Esophagus muscularis mucosa (tissue), 4 donors: ENCODE data around the gene ZMAT2. TPM values are rescaled to one million over a fixed set of nuclear protein-coding genes. Genes with fewer than 3 reads are reported as not detected.
A peak's percentile ranks its signal among the peaks of the same experiment; 100 is the strongest.
"Not testable (repeated sequence)": the region's sequence is repeated elsewhere in the genome, so short reads cannot be mapped to it uniquely, and the experiment has no call there.

ENCODE experiments used
- DNase-seq: peaks from one replicate; pipeline ENCODE4 v3.0.0-alpha.2; 2017; ENCODE audit errors: extremely low spot score
- H3K27ac ChIP-seq, 4 donors: fragments of 200-600 bp; sonication (generic); replicated peaks in 1 of 4; 1 replicate in 3 of 4; 2 replicates in 1 of 4; pipeline ENCODE4 v1.5.1; 2016 to 2019; ENCODE audit warnings: mild to moderate bottlenecking in 1 of 4
- H3K27me3 ChIP-seq, 4 donors: fragments of 200-600 bp; sonication (generic); one replicate each; pipeline versions ENCODE4 v1.5.1 to v1.6.0; 2016 to 2019
- H3K36me3 ChIP-seq, 4 donors: fragments of 200-600 bp; sonication (generic); one replicate each; pipeline ENCODE4 v1.5.1; 2016 to 2019
- H3K4me1 ChIP-seq, 4 donors: fragments of 200-600 bp; sonication (generic); one replicate each; pipeline ENCODE4 v1.5.1; 2016 to 2019
- H3K4me3 ChIP-seq, 4 donors: fragments of 200-600 bp; sonication (generic); 1 replicate in 2 of 4; 2 replicates in 2 of 4; pipeline ENCODE4 v1.5.1; 2016 to 2019; ENCODE audit warnings: mild to moderate bottlenecking in 4 of 4, moderate library complexity in 1 of 4
- H3K9me3 ChIP-seq, 4 donors: fragments of 200-600 bp; sonication (generic); 1 replicate in 3 of 4; 2 replicates in 1 of 4; pipeline ENCODE4 v1.5.1; 2016 to 2019
- CTCF ChIP-seq, 3 experiments: fragments of 200-600 bp in 2 of 3; fragments of 450-650 bp in 1 of 3; sonication (generic) in 2 of 3; IDR thresholded peaks; one replicate each; pipeline ENCODE4 v1.5.1; 2017 to 2019; ENCODE audit warnings: antibody characterized with exemption in 3 of 3, mild to moderate bottlenecking in 2 of 3, moderate library complexity in 1 of 3
- EP300 ChIP-seq: sonication (generic); formaldehyde crosslinking; IDR thresholded peaks from one replicate; pipeline ENCODE4 v1.6.1; 2017; ENCODE audit warnings: antibody characterized with exemption
- POLR2A ChIP-seq: fragments of 450-650 bp; IDR thresholded peaks from one replicate; pipeline ENCODE4 v1.6.1; 2017; ENCODE audit warnings: antibody characterized with exemption, moderate library complexity, mild to moderate bottlenecking, low read depth
- POLR2AphosphoS5 ChIP-seq, 2 donors: sonication (generic); formaldehyde crosslinking; IDR thresholded peaks; one replicate each; pipeline ENCODE4 v1.6.1; 2017; ENCODE audit warnings: antibody characterized with exemption in 2 of 2
- WGBS: methylation state at CpG from one replicate; pipeline ENCODE4 v1.1.5; 2018; 5-methylcytosine and 5-hydroxymethylcytosine counted together
- intact Hi-C: fragments of 100-400 bp; cut with DNase I; formaldehyde crosslinking; loops from one replicate; pipeline ENCODE4 v1.15.1; 2023
- total RNA-seq, 4 donors: library from RNA; depleted of rRNA; stranded (reverse); fragments of >200 nt; gene quantifications; one replicate each; pipeline versions ENCODE4 v1.1.0 to v1.2.1, GENCODE V29; 2016

ZMAT2 gene
- total RNA-seq, 4 donors from 2014 or later, result 30.8 to 45.1 (median 38.0) TPM

GRCh38 chr5:140696891-140697492 lies 3.3 kb upstream of the ZMAT2 start:
- Histone ChIP-seq H3K9me3 (no peaks in the 10 kb centered on the region), H3K4me3 (no peak overlapping the region), H3K27ac (no peak overlapping the region), H3K36me3 (peaks cover 50 to 75% (median 69%) of the 10 kb centered on the region in 4 donors), H3K27me3 (no peaks in the 10 kb centered on the region), H3K4me1 (peaks cover 23 to 48% (median 39%) of the 10 kb centered on the region in 4 donors)
- DNase-seq, result no peak
- intact Hi-C loops, result loop anchor here (5.0 kb wide), 1 partner anchor 35 kb away; the partner anchor contains the start of gene WDR55
- TF ChIP-seq CTCF (IDR thresholded peaks at IDR 0.05), result no peak
- no peak for TF ChIP-seq POLR2A
- no peak for TF ChIP-seq EP300
- no peak for TF ChIP-seq POLR2AphosphoS5 (IDR thresholded peaks at IDR 0.05)
- 100% methylated on average over 3 of the region's 4 CpGs for WGBS

DNA sequence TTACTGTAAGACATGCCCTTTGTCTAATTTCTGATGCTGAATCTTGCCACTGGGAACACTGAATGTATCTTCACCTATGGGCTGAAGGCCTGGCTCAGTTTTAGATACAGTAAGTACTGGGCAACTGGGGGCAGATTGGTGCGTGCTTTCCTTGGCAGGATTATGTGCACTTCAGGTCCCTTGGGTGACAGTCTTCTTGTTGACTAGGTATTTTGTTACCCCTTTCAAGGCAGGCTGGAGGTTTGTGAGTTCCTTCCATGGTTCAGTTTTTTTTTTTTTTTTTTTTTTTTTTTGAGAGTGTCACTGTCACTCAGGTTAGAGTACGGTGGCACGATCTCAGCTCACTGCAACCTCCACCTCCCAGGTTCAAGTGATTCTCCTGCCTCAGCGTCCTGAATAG lies 7.6 kb downstream of the ZMAT2 start:
- Histone ChIP-seq H3K27me3 (no peaks in the 10 kb centered on the region), H3K36me3 (peaks cover 39 to 48% (median 44%) of the 10 kb centered on the region in 4 donors), H3K4me3 (no peak overlapping the region), H3K4me1 (peaks cover 5 to 16% (median 6%) of the 10 kb centered on the region in 4 donors), H3K9me3 (no peaks in the 10 kb centered on the region), H3K27ac (no peak overlapping the region)
- intact Hi-C loops, result no loop called here
- no peak for DNase-seq
- WGBS, result 94% methylated on average over 4 of the region's 4 CpGs
- TF ChIP-seq CTCF (IDR thresholded peaks at IDR 0.05), result no peak
- no peak for TF ChIP-seq POLR2A
- TF ChIP-seq EP300, result no peak
- no peak for TF ChIP-seq POLR2AphosphoS5 (IDR thresholded peaks at IDR 0.05)

- DNase-seq, H3K27me3 ChIP-seq, H3K27ac ChIP-seq, H3K9me3 ChIP-seq, H3K4me3 ChIP-seq, intact Hi-C loops: not testable (repeated sequence)
- Histone ChIP-seq H3K4me1 (peaks cover 5 to 16% (median 6%) of the 10 kb centered on the region in 4 donors), H3K36me3 (peaks cover 29 to 38% (median 34%) of the 10 kb centered on the region in 4 donors)
- 92% methylated on average over 9 of the region's 9 CpGs for WGBS
These were observed 8.5 kb downstream of the ZMAT2 start for GRCh38 chr5:140708787-140709186.

DNA sequence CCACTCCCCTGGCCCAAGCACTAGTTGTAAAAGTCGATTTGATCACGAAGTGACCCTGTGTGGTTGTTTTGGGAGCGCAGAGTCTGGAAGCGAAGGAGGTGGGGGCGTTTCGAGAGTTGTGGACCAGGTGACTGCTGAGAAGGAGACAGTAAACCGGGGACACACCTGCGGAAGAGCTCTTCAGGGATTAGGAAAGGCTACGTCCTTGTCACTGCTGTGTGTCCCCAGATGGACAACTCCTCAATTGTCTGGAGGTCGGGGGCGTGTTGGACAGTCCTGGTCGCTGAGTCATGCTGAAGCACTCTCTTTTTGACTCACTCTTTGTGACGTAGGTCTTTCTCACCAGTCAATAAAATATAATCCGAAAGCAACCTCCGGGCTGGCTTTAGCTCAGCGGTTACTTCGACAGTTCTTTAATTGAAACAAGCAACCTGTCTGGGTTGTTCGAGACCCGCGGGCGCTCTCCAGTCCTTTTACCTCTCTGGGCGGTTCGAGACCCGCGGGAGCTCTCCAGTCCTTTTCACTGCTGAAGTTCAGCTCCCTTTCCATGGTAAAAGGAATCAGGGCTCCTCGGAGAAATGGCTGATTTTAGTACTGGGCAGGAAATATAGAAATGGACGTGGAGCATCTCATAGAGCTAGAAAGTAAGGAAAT lies 10.8 kb downstream of the ZMAT2 start:
- H3K27ac ChIP-seq, result peak overlapping the region; percentile 79 to 92 (median 83)
- H3K9me3 ChIP-seq, result no peaks in the 10 kb centered on the region
- no peaks in the 10 kb centered on the region for H3K27me3 ChIP-seq
- DNase-seq, result peak; percentile 99
- TF ChIP-seq POLR2AphosphoS5 (IDR thresholded peaks at IDR 0.05) (peak; percentile 81 to 86), EP300 (no peak)
- intact Hi-C loops, result loop anchor here (10.0 kb wide), 1 partner anchor 336 kb away; no protein-coding TSS in a partner anchor
- peak overlapping the region; percentile 57 to 62 (median 62) for H3K4me3 ChIP-seq
- peaks cover 7 to 16% (median 12%) of the 10 kb centered on the region in 4 donors for H3K36me3 ChIP-seq
- 5% methylated on average over 27 of the region's 27 CpGs for WGBS
- peaks cover 5 to 16% (median 6%) of the 10 kb centered on the region in 4 donors for H3K4me1 ChIP-seq

DNA sequence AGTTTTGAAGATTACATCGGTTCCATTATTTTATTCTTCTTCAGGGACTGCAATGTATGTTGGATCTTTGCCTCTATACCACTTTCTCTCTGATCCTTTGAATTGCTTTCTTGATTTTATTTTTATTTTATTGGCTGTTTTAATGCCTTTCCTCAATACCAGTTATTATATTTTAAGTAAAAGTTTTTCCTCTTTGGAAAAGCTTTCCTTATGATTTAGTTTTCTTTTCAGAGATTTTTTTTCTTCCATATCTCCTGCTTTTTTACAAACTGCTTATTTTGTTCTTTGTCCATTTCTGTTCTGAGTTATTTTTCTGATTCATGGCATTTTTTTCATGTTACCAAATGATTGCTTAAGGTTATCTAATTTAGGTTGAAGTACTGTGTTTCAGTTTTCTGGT lies 11.5 kb downstream of the ZMAT2 start:
- WGBS, result 79% methylated on average over 1 of the region's 1 CpG

More for the DNA sequence above, 11.5 kb downstream of the ZMAT2 start:
- TF ChIP-seq EP300, result no peak
- no peak for TF ChIP-seq POLR2A
- TF ChIP-seq CTCF (IDR thresholded peaks at IDR 0.05), result no peak
- TF ChIP-seq POLR2AphosphoS5 (IDR thresholded peaks at IDR 0.05), result no peak
- peaks cover under 1 to 8% (median 4%) of the 10 kb centered on the region in 4 donors for H3K36me3 ChIP-seq
- intact Hi-C loops, result loop anchor here (10.0 kb wide), 1 partner anchor 337 kb away; no protein-coding TSS in a partner anchor
- H3K9me3 ChIP-seq, result no peaks in the 10 kb centered on the region
- peak overlapping the region; percentile 79 to 92 (median 83) for H3K27ac ChIP-seq
- peaks cover 5 to 16% (median 6%) of the 10 kb centered on the region in 4 donors for H3K4me1 ChIP-seq
- H3K4me3 ChIP-seq, result peak overlapping the region in 2 of 4 donors; percentile 57 to 61
- no peaks in the 10 kb centered on the region for H3K27me3 ChIP-seq
- DNase-seq, result no peak
